Body of pancreas (tissue), 4 donors: ENCODE data around the gene MELTF.

Experiments used
- POLR2A ChIP-seq, 3 donors: fragments of 450-650 bp; IDR thresholded peaks; one replicate each; pipeline ENCODE4 v1.6.1; 2016; ENCODE audit warnings: antibody characterized with exemption in 3 of 3, mild to moderate bottlenecking in 2 of 3
- TF ChIP-seq, protein P1 (sequence below), 7 experiments: fragments of 450-650 bp in 4 of 7; fragments of 200-600 bp in 3 of 7; sonication (generic) in 3 of 7; IDR thresholded peaks; one replicate each; pipeline ENCODE4 v1.5.1; 2016 to 2019; ENCODE audit warnings: antibody characterized with exemption in 7 of 7

DNA sequence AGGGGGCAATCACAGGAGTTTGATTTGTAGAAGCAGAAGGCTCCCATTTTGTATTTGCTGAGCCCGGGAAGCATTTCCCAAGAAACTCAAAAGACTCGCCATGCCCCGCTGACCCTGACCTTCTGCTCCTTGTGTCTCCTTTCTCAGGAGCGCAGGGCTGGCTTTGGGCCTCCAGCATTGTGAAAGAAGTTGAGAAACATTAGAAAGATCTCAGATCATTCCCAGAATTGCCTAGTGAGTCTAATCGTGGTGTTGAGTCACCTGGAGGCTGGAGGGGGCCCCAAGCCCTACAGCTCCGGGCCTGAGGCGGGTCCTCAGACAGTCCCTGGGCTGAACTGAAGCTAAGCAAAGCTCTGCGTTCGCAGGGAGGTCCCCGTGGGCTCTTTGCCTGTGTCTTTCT lies 50.1 kb downstream of the MELTF start:
- TF ChIP-seq POLR2A (IDR thresholded peaks at IDR 0.05), result no peak
- TF ChIP-seq, protein P1, sequence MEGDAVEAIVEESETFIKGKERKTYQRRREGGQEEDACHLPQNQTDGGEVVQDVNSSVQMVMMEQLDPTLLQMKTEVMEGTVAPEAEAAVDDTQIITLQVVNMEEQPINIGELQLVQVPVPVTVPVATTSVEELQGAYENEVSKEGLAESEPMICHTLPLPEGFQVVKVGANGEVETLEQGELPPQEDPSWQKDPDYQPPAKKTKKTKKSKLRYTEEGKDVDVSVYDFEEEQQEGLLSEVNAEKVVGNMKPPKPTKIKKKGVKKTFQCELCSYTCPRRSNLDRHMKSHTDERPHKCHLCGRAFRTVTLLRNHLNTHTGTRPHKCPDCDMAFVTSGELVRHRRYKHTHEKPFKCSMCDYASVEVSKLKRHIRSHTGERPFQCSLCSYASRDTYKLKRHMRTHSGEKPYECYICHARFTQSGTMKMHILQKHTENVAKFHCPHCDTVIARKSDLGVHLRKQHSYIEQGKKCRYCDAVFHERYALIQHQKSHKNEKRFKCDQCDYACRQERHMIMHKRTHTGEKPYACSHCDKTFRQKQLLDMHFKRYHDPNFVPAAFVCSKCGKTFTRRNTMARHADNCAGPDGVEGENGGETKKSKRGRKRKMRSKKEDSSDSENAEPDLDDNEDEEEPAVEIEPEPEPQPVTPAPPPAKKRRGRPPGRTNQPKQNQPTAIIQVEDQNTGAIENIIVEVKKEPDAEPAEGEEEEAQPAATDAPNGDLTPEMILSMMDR (IDR thresholded peaks at IDR 0.05), result no peak
